Panc1 (cell line): Measurements from ENCODE around the gene HEPACAM. TPM values are rescaled to one million over a fixed set of nuclear protein-coding genes. Genes with fewer than 3 reads are reported as not detected.
"Not testable (repeated sequence)": the region's sequence is repeated elsewhere in the genome, so short reads cannot be mapped to it uniquely, and the experiment has no call there.

Experiments used
- ATAC-seq: fragments of 200-7000 bp; cut with Tn5 transposase; 2 replicates; pipeline ENCODE4 v1.9.1; 2020; ENCODE audit warnings: mild to moderate bottlenecking, moderate library complexity
- BruUV-seq: library from RNA; stranded (reverse); fragments of 400-500 nt; replicated peaks from 2 replicates; lab custom pipeline; 2021; lab: Mats Ljungman, UMichigan
- CTCF ChIA-PET: fragments of 300-600 bp; sonication (Branson Sonifier 250); formaldehyde crosslinking; loops from one replicate; lab custom pipeline; 2022; ENCODE audit warnings: antibody characterized with exemption; lab: Charles Lee
- POLR2A ChIA-PET: fragments of 300-600 bp; sonication (Branson Sonifier 250); formaldehyde crosslinking; loops from one replicate; lab custom pipeline; 2022; ENCODE audit warnings: antibody characterized with exemption; lab: Charles Lee
- DNase-seq: peaks from one replicate; pipeline ENCODE4 v3.0.0-alpha.2; 2010; ENCODE audit warnings: low read depth, low spot score
- H3K27ac ChIP-seq: 2 replicates; pipeline ENCODE4 v1.5.1; 2011; ENCODE audit warnings: mild to moderate bottlenecking, low read length, inconsistent platforms
- H3K27me3 ChIP-seq: fragments of 200-500 bp; sonication (Bioruptor generic); 2 replicates; pipeline ENCODE4 v1.6.0; 2014; ENCODE audit warnings: low read length, inconsistent platforms; ENCODE audit not compliant: control insufficient read depth, insufficient read depth
- H3K36me3 ChIP-seq: fragments of 200-500 bp; sonication (Bioruptor generic); 2 replicates; pipeline ENCODE4 v1.5.1; 2014; ENCODE audit warnings: inconsistent platforms, mild to moderate bottlenecking, low read length, moderate library complexity; ENCODE audit not compliant: control insufficient read depth, insufficient read depth
- H3K4me1 ChIP-seq: 2 replicates; pipeline ENCODE4 v1.5.1; 2011; ENCODE audit warnings: inconsistent platforms, mild to moderate bottlenecking, low read length, moderate library complexity; ENCODE audit not compliant: control insufficient read depth, insufficient read depth
- H3K4me3 ChIP-seq, 2 experiments: 2 replicates each; pipeline ENCODE4 v1.5.1; 2011 to 2012; ENCODE audit warnings: low read depth in 2 of 2, low read length in 2 of 2, mild to moderate bottlenecking in 2 of 2, inconsistent platforms in 1 of 2, moderate library complexity in 1 of 2
- H3K9me3 ChIP-seq: fragments of 200-500 bp; sonication (Bioruptor generic); 2 replicates; pipeline ENCODE4 v1.5.1; 2014; ENCODE audit warnings: low read depth, mild to moderate bottlenecking, inconsistent platforms, low read length, moderate library complexity; ENCODE audit not compliant: control insufficient read depth, insufficient read depth
- POLR2AphosphoS5 ChIP-seq: IDR thresholded peaks from 2 replicates; pipeline ENCODE4 v1.6.1; 2012; ENCODE audit warnings: mild to moderate bottlenecking, low read depth, low read length, moderate library complexity
- SIN3A ChIP-seq: IDR thresholded peaks from 2 replicates; pipeline ENCODE4 v1.6.1; 2012; ENCODE audit warnings: low read depth, mild to moderate bottlenecking, low read length, moderate library complexity, borderline replicate concordance; ENCODE audit not compliant: insufficient read depth
- in situ Hi-C: cut with HindIII; loops from 2 replicates; pipeline ENCODE4 v1.10.0; 2016; ENCODE audit warnings: low sequenced_read_pairs, low pct_unique_long_range_greater_than_20kb
- intact Hi-C: fragments of 100-400 bp; cut with micrococcal nuclease; formaldehyde crosslinking; loops from one replicate; pipeline ENCODE4 v1.10.0; 2022; ENCODE audit not compliant: unreplicated experiment
- total RNA-seq: library from RNA; stranded (reverse); gene quantifications from one replicate; pipeline ENCODE4 v1.2.1, GENCODE V29; 2021; ENCODE audit not compliant: unreplicated experiment
- TF ChIP-seq, protein P1 (sequence below): fragments of 450-650 bp; IDR thresholded peaks from 2 replicates; pipeline ENCODE4 v1.5.1; 2017; ENCODE audit warnings: mild to moderate bottlenecking

The HEPACAM gene
- total RNA-seq, 1 experiment from 2014 or later = not detected

DNA sequence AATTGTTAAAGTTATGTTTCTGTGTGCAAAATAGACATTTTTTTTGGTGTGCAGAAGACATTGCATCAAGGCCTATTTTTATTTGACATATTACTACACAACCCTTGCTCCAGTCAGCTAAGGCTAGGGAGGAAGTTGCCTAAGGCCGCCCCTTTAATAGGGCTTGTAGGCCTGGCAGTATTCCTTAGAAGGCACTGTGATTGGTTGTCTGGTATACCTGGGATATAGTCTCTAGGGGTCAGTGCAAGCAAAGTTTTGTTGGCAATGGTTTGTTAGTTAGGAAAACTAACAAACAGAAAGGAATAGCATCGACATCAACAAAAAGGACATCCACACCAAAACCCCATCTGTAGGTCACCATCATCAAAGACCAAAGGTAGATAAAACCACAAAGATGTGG is 35.1 kb upstream of the HEPACAM start:
- ATAC-seq = peak; percentile 84
- BruUV-seq = no TSS peak
- CTCF ChIA-PET = no interaction called here
- intact Hi-C loops = no loop called here
- Histone ChIP-seq H3K9me3 (no peaks in the 10 kb centered on the region), H3K27ac (no peak overlapping the region), H3K27me3 (no peaks in the 10 kb centered on the region), H3K36me3 (no peaks in the 10 kb centered on the region), H3K4me1 (no peaks in the 10 kb centered on the region), H3K4me3 (no peak overlapping the region)
- TF ChIP-seq, protein P1, sequence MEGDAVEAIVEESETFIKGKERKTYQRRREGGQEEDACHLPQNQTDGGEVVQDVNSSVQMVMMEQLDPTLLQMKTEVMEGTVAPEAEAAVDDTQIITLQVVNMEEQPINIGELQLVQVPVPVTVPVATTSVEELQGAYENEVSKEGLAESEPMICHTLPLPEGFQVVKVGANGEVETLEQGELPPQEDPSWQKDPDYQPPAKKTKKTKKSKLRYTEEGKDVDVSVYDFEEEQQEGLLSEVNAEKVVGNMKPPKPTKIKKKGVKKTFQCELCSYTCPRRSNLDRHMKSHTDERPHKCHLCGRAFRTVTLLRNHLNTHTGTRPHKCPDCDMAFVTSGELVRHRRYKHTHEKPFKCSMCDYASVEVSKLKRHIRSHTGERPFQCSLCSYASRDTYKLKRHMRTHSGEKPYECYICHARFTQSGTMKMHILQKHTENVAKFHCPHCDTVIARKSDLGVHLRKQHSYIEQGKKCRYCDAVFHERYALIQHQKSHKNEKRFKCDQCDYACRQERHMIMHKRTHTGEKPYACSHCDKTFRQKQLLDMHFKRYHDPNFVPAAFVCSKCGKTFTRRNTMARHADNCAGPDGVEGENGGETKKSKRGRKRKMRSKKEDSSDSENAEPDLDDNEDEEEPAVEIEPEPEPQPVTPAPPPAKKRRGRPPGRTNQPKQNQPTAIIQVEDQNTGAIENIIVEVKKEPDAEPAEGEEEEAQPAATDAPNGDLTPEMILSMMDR = peak; percentile 43
- TF ChIP-seq SIN3A = no peak
- in situ Hi-C loops = no loop called here
- DNase-seq = no peak
- POLR2A ChIA-PET = no interaction called here

DNA sequence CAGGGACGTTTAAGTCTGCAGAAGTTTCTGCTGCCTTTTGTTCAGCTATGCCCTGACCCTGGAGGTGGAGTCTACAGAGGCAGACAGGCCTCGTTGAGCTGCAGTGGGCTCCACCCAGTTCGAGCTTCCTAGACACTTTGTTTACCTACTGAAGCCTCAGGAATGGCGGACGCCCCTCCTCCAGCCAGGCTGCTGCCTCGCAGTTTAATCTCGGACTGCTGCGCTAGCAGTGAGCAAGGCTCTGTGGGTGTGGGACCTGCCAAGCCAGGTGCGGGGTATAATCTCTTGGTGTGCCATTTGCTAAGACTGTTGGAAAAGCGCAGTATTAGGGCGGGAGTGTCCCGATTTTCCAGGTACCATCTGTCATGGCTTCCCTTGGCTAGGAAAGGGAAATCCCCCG is 32.4 kb upstream of the HEPACAM start:
- H3K4me1 ChIP-seq, H3K27ac ChIP-seq, BruUV-seq, H3K36me3 ChIP-seq, H3K9me3 ChIP-seq, H3K4me3 ChIP-seq, CTCF ChIA-PET, DNase-seq, POLR2A ChIA-PET, ATAC-seq, H3K27me3 ChIP-seq, in situ Hi-C loops: not testable (repeated sequence)
- intact Hi-C loops = loop anchor here (10.0 kb wide), 1 partner anchor 437 kb away; no protein-coding TSS in a partner anchor

DNA sequence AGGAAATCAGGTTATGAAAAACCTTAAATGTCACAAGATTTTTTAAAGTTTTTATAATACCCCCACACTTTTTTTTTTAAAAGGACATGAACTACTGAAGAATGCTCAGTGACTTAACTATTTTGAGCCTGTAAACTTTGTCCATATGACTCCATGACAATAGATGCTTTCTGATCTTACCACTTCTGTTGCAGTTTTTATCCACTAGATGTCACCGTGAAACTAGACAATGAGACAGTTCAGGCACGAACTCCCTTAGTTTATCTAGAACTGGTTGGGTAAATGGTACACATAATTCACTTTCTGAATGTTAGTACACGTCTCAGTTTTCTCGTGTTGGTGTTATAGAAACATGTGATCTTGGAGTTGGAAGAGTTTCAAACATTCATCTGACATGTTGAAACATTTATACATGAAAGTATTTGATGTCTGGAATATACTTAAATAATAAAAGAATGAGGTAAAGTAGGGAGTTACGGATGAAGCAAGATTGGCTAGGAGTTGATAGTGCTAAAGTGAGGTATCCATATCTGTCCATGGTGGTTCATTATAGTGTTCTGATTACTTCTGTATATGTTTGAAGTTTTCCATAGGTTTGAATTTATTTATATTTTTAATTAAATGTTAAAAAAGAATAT is 26.2 kb upstream of the HEPACAM start:
- DNase-seq (peak; percentile 78), ATAC-seq (peak; percentile 99)
- BruUV-seq = no TSS peak
- H3K27ac ChIP-seq = no peak overlapping the region
- no peaks in the 10 kb centered on the region for H3K36me3 ChIP-seq
- no peak overlapping the region for H3K4me3 ChIP-seq
- TF ChIP-seq, protein P1 = peak; percentile 77; the same call in 1 of the 2 replicates
- TF ChIP-seq POLR2AphosphoS5 = no peak
- intact Hi-C loops = loop anchor here (1.0 to 10.0 kb wide), 3 partner anchors 180 to 443 kb away; no protein-coding TSS in a partner anchor
- H3K9me3 ChIP-seq = no peaks in the 10 kb centered on the region
- in situ Hi-C loops = no loop called here
- H3K4me1 ChIP-seq = no peaks in the 10 kb centered on the region
- POLR2A ChIA-PET = no interaction called here
- CTCF ChIA-PET = interaction anchor here (0.7 kb wide), 1 partner anchor 129 kb away, joined by 3 read pairs; no protein-coding TSS in a partner anchor
- no peaks in the 10 kb centered on the region for H3K27me3 ChIP-seq
